Measurements from ENCODE around the gene BRIP1.

BRIP1 gene

DNA sequence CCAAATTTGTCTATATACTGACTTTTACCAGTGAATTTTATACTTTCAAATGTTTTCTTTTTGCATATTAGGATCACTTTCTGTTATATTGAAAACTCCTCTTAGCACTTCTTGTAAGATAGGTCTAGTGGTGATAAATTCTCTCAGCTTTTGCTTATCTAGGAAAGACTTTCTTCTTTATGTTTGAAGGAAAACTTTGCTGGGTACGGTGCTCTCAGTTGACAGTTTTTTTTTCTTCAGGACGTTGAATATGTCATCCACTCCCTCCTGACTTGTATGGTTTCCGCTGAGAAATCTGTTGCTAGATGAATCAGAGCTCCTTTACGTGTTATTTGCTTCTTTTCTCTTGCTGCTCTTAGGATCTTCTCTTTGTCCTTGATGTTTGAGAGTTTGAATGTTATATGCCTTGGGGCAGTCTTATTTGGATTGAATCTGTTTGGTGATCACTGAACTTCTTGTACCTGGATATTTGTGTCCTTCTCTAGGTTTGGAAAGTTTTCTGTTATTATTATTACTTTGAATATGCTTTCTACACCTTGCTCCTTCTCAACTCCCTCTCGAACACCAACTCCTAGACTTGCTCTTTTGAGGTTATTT lies 228.3 kb downstream of the BRIP1 start:
- H3K27ac ChIP-seq: no peak overlapping the region
- H3K4me3 ChIP-seq: no peak overlapping the region
- H3K36me3 ChIP-seq: no peaks in the 10 kb centered on the region
- H3K9me3 ChIP-seq: 0 out of 2 replicates have a peak, but pooled peaks cover 7% of the 10 kb centered on the region
- no peak overlapping the region for H3K4me2 ChIP-seq
- H3K9ac ChIP-seq: no peak overlapping the region
- no peaks in the 10 kb centered on the region for H4K20me1 ChIP-seq
- no peaks in the 10 kb centered on the region for H3K27me3 ChIP-seq
- H3K4me1 ChIP-seq: no peaks in the 10 kb centered on the region
- TF ChIP-seq Cebpa-rat (IDR thresholded peaks at IDR 0.05): no peak

- Histone ChIP-seq H3K4me3 (no peak overlapping the region), H3K4me1 (no peaks in the 10 kb centered on the region), H4K20me1 (no peaks in the 10 kb centered on the region), H3K27ac (no peak overlapping the region), H3K9ac (no peak overlapping the region), H3K36me3 (no peaks in the 10 kb centered on the region), H3K9me3 (0 out of 2 replicates have a peak, but pooled peaks cover 7% of the 10 kb centered on the region), H3K4me2 (no peak overlapping the region), H3K27me3 (no peaks in the 10 kb centered on the region)
- no peak for TF ChIP-seq Cebpa-rat (IDR thresholded peaks at IDR 0.05)
These were observed 229.3 kb downstream of the BRIP1 start for GRCh38 chr17:61634011-61634539.

DNA sequence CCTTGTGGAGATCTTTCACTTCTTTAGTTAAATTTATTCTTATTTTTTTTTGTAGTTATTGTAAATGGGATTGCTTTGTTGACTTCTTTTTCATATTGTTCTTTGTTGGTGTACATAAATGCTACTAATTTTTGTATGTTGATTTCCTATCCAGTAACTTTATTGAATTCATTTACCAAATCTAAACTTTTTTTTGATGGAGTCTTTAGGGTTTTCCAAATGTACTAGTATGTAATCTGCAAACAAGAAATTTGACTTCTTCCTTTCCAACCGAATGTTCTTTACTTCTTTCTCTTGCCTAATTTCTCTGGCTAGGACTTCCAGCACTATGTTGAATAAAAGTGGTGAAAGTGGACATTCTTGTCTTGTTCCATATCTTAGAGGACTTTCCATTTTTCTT lies 230.5 kb downstream of the BRIP1 start:
- Histone ChIP-seq H4K20me1 (no peaks in the 10 kb centered on the region), H3K36me3 (no peaks in the 10 kb centered on the region), H3K27ac (no peak overlapping the region), H3K4me2 (no peak overlapping the region), H3K27me3 (no peaks in the 10 kb centered on the region), H3K4me3 (no peak overlapping the region), H3K9ac (no peak overlapping the region), H3K9me3 (0 out of 2 replicates have a peak, but pooled peaks cover 7% of the 10 kb centered on the region), H3K4me1 (no peaks in the 10 kb centered on the region)
- TF ChIP-seq Cebpa-rat (IDR thresholded peaks at IDR 0.05): no peak

DNA sequence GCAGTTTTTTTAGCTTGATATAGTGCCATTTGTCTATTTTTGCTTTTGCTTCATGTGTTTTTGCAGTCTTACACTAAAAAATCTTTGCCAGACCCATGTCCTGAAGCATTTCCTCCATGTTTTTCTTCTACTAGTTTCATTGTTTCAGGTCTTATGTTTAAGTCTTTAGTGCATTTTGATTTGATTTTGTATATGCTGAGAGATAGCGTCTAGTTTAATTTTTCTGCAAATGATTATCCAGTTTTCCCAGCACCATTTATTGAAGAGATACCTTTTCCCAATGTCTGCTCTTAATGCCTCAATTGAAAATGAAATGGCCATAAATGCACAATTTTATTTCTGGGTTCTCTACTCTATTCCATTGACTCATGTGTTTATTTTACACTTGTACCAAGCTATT lies 231.5 kb downstream of the BRIP1 start:
- H3K4me1 ChIP-seq: 0 out of 2 replicates have a peak, but pooled peaks cover 3% of the 10 kb centered on the region
- H3K4me2 ChIP-seq: no peak overlapping the region
- no peak for TF ChIP-seq Cebpa-rat (IDR thresholded peaks at IDR 0.05)
- no peak overlapping the region for H3K4me3 ChIP-seq
- no peak overlapping the region for H3K27ac ChIP-seq
- no peaks in the 10 kb centered on the region for H3K27me3 ChIP-seq
- no peaks in the 10 kb centered on the region for H3K36me3 ChIP-seq
- no peaks in the 10 kb centered on the region for H4K20me1 ChIP-seq
- H3K9ac ChIP-seq: no peak overlapping the region
- H3K9me3 ChIP-seq: 0 out of 2 replicates have a peak, but pooled peaks cover 7% of the 10 kb centered on the region

All from BLaER1 (cell line).